Activated T-cell treated with anti-CD3 and anti-CD28 coated beads for 4 hours (primary cell): ENCODE results near the gene DVL3.
"Not testable (repeated sequence)": the region's sequence is repeated elsewhere in the genome, so short reads cannot be mapped to it uniquely, and the experiment has no call there.

ENCODE experiments used
- DNase-seq: peaks from one replicate; pipeline ENCODE4 v3.0.0-alpha.2; 2020

DVL3 gene

DNA sequence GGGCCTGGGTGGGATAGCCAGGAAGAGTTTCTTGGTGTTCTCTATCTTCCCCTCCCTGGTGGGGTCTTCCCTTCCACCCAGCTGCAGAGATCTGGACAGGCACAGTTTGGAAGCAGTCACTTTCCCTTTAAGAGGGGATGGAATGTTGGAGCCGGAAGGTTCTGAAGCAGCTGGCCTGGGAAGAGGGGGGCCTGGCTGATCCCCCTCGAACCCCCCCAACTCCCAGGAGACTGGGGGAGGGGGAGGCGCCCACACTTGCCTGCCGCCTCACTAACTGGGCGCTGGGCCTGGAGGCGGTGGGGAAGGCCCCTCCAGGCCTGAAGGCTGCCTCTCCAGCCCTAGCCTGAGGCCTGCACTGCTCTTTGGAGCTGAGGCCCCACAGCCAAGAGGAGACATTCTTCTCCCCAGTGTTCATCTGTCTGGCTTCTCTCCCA, 1.4 kb downstream of the DVL3 start:
- no peak for DNase-seq

DNA sequence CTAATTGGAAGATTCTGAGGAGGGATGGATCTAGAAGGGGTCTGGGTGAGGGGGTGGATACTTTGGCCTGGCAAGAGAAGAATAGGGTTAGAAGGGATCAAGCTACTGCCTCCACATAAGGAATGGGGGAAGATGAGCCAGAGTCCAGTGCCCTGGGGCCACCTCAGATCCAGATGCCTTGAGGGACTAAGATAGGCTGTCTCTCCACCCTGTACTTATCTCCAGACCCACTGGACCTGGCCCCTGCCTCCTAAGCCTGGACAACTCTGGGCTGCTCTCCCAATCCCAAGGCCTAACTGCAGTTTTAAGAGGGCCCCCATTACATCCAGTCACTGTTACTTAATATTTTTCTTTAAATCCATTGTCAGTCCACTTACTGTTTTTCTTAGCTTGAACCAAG, 2.0 kb downstream of the DVL3 start:
- no peak for DNase-seq

DNA sequence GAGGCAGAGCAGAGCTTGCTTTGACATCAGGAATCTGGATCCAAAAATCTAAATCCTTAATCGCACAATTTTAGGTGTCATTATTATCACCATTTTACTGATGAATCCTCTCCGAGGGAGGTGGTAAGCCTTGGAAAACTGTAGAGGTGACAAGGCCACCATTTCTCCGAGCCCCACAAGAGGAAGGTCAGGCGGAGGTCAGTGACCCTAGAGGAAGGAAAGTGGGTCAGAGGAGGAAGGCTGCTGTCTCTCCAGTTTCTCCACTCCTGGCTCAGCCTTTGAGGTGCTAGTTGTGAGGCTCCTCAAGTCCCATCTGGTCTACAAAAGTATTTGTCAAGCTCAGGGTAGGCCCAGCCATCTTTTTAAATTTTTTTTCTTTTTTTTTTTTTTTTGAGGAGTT, 3.2 kb downstream of the DVL3 start:
- DNase-seq, result no peak

DNA sequence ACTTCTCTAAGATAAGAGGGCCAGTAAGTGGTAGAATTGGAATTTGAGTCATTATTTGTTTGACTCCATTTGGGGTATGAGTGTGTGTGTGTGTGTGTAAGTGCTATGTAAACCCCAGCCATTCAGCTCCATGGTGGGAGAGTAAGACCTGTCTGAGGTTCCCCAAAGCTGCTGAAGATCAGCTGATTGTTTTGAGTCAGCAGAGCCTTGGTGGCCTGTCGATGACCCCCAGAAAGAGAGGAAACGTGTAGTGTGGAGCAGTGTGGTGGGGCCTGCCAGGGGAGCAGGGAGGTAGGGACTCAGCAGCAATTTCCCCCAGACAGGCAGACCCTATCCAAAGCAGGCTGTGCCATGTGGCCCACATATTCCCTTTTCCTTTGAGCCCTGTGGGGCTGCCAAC, 5.3 kb downstream of the DVL3 start:
- DNase-seq, result no peak

DNA sequence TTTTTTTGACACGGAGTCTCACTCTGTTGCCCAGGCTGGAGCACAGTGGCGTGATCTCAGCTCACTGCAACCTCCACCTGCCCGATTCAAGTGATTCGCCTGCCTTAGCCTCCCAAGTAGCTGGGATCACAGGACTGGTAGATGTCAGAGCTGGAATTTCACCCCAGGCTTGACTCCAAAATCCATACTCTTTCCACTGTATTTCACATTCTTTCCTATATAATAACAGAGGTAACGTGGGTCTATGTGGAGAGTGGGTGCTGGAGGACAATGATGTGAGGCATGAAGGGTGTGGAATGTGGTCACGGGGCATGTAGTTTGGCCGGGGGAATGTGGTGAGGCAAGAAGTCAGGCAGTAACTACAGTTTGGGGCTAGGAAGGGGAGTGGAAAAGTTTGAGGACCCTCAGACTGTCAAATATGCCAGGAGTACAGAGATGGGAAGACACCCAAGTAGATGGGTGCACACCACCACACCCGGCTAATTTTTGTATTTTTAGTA, 7.4 kb downstream of the DVL3 start:
- DNase-seq, result not testable (repeated sequence)

DNA sequence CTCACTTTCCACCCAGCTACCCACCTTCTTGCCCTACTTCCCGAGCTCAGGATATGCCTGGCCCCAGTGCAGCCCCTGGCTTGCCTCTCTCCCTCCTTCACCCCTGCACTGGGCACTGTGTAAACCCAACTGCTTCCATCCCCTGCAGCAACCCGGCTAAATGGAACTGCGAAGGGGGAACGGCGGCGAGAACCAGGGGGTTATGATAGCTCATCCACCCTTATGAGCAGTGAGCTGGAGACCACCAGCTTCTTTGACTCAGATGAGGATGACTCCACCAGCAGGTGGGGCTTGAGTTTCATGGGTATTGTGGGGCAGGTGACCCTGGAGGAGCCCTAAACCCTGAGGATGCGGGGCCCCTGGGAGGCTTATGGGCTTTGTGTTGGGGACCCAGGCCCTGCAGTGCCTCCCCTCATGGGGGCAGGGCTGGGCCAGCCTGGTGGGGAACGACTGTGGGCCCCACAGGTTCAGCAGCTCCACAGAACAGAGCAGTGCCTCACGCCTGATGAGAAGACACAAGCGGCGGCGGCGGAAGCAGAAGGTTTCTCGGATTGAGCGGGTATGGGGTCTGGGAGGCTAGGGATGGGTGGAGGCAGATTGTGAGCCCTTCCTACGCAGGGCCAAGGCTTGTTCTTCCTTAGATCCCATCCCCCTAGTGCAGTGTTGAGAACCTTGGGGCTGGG, 9.6 kb downstream of the DVL3 start:
- no peak for DNase-seq

DNA sequence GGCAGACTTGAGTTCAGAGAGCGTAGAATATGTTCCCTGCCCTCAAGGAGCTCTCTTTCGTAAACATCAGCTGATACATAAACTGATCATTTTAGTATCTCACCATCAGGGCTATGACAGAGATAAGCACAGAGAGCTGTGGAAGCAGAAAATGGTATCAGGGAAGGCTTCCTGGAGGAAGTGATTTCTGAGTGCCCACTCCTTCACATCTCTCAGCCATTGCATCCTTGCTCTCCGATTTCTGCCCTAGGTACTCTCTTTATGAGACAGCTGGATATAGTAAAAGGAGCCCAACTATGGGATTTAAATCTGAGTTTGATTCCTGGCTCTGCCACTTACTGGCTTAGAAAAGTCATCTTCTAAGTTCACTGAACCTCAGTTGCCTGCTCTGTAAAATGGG, 10.4 kb downstream of the DVL3 start:
- DNase-seq, result no peak

DNA sequence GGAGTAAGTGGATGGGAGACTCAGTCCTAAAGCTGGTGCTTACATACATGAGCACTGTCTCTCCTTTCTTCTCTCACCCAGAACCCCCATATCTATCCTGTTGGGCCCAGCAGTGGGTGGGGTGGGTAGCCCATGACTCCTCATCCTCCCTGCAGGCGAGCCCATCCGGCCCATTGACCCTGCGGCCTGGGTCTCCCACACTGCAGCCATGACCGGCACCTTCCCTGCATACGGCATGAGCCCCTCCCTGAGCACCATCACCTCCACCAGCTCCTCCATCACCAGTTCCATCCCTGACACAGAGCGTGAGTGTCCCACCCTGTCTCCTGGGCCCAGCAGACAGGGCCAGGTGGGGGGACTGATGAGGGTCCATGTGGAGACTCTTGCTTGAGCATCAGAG, 11.5 kb downstream of the DVL3 start:
- no peak for DNase-seq

DNA sequence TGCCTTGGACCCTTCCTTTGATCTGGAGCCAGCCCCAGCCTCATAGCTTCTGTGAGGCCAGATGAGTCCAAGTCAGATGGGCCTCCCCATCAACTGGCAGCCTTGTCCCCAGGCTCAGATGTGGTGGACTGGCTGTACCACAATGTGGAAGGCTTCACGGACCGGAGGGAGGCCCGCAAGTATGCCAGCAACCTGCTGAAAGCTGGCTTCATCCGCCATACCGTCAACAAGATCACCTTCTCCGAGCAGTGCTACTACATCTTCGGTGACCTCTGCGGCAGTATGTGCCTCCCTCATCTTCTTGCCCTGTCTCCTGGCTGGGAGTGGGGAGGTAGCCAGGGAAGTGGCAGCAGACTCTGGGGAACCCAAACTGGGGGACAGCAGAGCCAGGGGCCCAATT, 12.6 kb downstream of the DVL3 start:
- no peak for DNase-seq

DNA sequence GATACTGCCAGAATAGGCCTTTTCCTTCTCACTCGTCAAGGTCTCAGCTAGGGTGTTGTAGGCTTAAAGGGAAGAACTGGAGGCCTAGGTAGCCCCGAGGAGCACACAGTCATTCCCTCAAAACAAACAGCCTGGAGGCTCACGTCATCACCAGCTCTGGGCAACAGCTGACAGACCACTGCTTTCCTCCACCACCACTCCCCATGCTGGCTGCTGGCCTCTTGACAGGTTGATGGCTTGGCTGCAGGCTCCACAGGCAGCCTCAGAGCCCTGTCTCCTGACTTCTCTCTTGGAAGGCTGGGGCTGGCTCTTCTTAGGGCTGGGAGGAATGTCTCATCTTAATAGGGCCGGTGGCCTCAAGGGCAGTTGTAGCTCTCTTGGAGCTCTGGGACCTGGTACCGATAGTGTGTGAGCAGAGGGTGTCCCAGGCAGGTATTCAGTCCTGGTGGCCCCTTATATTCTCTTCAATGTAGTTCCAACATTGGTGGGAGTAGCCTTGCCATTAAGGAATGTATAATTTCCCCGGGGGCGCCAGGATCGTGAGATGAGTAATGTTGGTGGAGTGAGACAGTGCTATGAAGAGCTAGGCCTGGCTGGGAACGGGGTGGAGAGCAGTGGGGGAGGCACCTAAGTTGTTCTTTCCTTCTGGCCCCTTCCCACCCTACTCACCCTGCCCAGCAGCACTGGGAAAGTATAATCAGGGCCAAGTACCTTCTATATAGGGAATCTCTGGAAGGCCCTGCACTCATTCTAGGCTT, 13.4 kb downstream of the DVL3 start:
- no peak for DNase-seq

DNA sequence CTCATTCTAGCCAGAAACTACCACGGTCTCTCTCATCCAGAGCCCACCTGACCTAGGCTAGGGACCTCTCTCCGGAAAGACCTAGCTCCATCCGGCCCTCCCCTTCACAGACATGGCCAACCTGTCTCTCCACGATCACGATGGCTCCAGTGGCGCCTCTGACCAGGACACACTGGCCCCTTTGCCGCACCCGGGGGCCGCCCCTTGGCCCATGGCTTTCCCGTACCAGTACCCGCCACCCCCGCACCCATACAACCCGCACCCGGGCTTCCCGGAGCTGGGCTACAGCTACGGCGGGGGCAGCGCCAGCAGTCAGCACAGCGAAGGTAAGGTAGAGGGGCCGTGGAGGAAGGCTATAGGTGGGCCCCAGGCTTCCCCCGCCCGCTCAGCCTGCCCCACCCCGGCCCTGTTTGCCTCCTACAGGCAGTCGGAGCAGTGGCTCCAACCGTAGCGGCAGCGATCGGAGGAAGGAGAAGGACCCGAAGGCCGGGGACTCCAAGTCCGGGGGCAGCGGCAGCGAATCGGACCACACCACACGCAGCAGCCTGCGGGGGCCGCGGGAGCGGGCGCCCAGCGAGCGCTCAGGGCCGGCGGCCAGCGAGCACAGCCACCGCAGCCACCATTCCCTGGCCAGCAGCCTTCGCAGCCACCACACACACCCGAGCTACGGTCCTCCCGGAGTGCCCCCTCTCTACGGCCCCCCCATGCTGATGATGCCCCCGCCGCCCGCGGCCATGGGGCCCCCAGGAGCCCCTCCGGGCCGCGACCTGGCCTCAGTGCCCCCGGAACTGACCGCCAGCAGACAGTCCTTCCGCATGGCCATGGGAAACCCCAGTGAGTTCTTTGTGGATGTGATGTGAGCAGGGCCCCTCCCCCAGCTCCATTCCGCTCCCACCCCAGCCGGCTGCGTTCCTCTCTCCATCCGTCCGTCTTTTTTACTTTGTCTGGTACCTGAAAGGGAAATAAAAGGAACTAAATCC, 15.0 kb downstream of the DVL3 start:
- DNase-seq, result no peak

DNA sequence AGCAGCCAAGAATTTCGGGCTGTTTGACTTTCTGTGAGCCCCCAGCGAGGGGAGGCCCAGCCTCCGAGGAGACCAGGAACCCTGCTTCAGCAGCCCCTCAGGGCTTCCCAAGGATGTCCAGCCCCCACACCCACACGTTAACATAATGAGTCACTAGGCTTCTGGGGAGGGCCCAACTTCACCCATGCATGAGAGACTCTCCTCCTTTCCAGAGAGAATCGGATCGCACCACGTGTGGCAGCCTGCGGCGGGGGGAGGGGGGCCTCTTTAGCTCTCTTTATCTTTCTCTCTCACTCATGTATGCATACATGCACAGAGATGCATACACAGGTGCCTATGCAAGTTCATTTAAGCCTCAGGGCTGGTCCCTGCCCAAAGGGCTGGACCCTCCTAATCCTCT, 16.4 kb downstream of the DVL3 start:
- DNase-seq, result no peak

DNA sequence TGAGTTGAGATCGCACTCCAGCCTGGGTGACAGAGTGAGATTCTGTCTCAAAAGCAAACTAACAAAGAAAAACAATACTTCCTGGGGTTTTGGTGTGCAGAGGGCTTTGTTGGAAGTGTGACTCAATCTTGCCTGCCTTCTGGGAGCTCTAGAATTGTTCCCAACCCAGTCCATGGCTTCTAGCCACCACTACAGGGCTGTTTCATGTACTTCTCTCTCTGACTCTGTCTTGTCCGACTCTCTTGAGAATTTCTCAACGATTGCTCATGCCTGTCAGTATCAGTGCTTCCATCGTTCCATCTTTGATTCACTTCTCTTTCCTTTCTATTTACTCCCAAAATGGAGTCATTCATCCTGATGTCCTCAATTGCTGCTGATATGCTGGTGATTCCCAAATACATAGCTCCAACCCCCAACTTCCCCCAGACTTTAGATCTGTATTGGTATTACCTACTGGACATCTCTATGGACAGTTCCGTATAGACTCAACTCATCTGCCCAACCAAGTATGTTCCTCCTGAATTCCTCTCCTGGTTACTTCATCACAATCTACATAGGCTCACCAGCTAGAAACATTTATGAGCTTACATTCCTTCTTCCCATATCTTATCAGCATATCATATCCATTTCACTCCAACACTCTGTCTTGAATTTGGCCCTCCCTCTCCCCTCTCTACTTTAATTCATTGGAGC, 17.6 kb downstream of the DVL3 start:
- DNase-seq, result no peak

DNA sequence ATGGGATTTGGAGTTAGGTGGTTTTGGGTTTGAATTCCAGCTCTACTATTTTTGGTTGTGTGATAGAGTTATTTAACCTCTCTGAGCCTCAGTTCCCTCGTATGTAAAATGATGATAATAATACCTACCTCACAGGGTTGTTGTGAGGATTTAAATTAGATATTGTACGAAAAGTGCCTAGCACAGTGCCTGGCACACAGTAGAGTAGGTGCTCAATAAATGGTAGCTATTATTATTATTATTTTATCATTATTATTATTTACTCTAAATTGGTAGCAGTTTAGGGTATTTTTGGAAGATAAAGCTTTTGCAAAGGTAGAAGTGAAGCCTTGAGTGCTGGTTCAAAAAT, 18.2 kb downstream of the DVL3 start:
- no peak for DNase-seq

DNA sequence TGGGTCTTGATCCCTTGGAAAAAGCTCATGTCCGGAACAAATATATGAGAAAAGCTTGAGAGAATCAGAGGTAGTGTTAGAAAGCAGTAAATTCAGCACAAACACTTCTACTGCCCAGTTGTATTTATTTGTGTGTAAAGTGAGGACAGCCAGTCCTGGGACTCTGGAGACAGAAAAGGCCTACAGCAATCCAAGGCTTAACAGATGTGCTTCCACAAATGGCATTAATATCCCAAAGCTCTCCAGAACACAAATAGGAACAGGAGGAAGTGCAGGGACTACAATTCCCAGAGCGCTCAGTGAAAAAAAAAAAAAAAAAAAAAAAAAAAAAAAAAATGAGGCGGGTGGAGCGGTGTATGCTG, 19.1 kb downstream of the DVL3 start:
- DNase-seq, result no peak

DNA sequence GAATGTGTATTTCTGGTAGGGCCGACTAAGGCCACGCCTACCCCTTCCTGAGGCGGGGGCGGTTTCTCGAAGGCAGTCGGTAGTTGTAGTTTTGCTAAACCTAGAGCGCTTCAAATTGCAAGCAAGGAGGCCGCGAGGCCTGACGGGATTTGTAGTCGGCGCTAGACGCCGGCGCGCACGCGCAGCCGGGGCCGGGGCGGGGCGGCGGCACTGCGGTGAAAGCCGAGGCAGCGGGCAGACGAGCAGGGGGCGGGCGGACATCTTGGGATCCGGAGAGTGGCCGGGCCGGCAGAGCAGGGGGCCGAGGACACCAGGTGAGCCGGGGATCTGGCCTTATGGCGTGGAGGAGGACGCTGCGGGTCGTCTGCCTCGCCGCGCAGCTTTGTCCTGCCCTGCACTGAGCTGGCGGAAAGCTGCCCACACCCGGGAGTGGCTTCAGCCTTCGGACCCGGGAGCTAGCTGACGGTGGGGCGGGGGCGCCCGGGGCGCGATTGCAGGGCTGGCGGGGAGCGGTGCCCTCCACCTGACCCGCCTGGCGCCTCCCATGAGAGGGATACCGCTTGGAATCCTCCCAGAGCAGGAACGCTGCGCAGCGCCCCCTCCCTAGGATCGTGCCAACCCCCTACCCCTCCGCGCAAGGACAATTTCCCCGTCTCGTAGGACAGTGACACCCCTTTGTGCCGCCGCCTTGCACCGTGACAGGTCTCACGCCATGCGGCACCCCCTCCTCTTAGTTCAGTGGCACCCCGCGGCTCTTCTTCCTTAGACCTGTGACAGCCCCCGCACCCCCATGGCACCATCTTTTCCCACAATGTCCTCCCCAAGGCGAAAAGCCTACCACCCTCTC, 19.7 kb downstream of the DVL3 start, which contains the start of gene AP2M1:
AP2M1 (plus strand) TSS at position 210 of the 847 bp plus-strand sequence. CDS start 2,139 bp downstream, outside the sequence.
- DNase-seq, result peak; percentile 96

DNA sequence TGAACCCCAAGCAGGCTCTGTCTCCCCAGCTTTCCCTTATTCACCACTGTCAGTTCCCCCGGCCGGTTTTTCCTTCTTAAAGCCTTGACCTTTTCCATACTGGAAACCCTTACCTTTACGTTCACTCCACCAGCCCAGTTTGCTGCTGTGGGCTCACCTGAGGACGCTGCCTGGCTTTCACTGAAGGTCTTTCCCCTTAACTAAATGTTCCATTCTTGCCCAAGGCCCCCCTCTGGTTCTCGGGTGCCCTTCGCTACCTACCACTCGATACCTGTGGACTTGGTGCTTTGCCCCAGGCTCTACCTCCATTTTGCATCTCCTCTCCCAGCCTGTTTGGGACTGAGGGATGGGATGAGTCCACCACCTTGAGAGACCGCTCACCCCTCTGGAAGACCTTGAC, 20.3 kb downstream of the DVL3 start:
- DNase-seq, result no peak

DNA sequence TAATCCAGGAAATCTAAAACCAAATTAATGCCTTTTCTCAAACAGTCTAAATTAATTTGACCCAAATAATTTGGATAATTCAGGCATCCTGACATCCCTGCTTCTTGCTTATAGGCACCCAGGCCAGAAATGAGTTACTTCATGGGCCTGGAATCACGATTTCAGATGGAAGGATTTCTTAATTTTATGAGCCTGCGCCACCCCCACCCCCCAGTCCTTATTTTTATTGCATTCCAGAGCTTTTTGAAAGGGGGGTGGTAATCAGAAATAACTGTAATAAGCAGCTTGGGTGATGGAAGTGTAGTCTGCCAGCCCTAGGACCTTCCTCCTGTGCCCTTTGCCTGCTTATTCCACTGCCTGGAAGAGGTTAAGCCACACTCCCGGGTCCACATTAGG, 20.8 kb downstream of the DVL3 start:
- no peak for DNase-seq

DNA sequence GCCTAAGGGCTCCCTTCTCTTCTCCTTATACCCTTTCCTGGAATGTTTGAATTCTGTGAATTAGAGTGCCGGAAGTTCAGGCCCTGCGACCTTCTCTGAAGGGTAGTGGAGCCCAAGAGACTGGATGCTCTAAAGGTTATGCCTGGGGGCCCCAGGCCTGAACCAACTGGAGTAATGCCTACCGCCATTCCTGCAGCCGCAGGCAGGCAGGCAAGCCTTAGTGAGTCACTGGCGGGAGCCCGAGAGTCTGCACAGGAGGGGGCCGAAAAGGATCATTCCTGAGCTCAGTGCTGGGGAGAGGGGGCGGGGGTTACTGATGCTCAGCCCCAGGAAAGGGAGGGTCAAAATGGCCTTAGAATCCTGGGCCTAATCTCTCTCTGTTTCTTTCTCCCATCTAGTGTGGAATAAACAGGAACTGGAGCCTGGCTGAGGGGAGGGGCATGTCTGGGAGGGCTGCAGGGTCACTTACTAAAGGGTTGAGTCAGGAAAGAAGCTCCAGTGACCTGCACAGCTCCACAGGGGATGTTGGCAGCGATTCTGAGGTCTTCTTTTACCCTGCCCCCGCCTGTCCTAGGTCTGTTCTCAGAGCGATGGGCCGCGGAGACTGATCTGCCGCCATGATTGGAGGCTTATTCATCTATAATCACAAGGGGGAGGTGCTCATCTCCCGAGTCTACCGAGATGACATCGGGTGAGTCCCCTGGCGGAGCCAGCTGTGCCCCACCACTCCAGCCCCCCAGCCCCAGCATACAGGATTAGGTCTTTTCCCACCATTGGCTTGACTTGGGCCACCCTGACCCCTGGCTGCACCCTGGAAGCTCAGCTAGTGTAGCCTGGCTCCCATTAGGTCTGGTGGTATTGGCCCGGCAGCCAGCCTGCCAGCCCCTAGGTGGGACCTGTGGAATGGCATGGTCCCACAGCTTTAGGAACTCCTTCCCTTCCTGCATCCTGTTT, 21.5 kb downstream of the DVL3 start:
- no peak for DNase-seq

DNA sequence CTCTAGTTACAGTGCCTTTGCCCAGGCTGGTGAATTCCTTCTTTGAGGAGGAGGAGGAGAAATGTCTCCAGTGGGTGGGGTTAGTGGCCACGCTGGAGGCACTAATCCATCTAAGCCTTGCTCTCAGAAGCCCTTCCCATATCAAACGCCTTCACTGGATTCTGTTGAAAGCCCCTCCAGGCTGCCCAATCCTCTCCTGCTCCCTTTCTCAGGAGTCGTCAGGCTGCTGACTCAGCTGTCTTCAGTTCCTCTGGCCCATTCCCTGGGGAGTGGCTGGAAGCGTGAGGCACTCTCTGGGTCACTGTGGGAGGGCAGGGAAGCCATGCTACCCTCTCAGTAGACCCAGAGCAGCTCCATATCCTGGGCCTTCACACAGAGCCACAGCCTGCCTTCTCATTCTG, 22.2 kb downstream of the DVL3 start:
- no peak for DNase-seq
